ENCODE measurements around the gene FEN1. TPM values are rescaled to one million over a fixed set of nuclear protein-coding genes. Genes with fewer than 3 reads are reported as not detected.

Gene FEN1
- total RNA-seq, 1 experiment from 2014 or later = 21.5 TPM

- Mint-ChIP-seq H3K4me3 (ENCODE audit: unreplicated experiment) (peak overlapping the region; percentile 93), H3K27me3 (ENCODE audit: insufficient read depth, unreplicated experiment) (no peaks in the 10 kb centered on the region), H3K36me3 (ENCODE audit: insufficient read depth, unreplicated experiment) (peaks cover 10% of the 10 kb centered on the region), H3K27ac (ENCODE audit: low read depth, unreplicated experiment) (no peak overlapping the region), H3K4me1 (ENCODE audit: insufficient read depth, unreplicated experiment) (peaks cover 32% of the 10 kb centered on the region), H3K9me3 (ENCODE audit: unreplicated experiment) (no peaks in the 10 kb centered on the region)
- no peak for DNase-seq (ENCODE audit: unreplicated experiment)
- TF ChIP-seq, protein P1, sequence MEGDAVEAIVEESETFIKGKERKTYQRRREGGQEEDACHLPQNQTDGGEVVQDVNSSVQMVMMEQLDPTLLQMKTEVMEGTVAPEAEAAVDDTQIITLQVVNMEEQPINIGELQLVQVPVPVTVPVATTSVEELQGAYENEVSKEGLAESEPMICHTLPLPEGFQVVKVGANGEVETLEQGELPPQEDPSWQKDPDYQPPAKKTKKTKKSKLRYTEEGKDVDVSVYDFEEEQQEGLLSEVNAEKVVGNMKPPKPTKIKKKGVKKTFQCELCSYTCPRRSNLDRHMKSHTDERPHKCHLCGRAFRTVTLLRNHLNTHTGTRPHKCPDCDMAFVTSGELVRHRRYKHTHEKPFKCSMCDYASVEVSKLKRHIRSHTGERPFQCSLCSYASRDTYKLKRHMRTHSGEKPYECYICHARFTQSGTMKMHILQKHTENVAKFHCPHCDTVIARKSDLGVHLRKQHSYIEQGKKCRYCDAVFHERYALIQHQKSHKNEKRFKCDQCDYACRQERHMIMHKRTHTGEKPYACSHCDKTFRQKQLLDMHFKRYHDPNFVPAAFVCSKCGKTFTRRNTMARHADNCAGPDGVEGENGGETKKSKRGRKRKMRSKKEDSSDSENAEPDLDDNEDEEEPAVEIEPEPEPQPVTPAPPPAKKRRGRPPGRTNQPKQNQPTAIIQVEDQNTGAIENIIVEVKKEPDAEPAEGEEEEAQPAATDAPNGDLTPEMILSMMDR (IDR thresholded peaks at IDR 0.05; ENCODE audit: unreplicated experiment) = no peak
- intact Hi-C loops (cut with micrococcal nuclease) = no loop called here
- BruUV-seq (replicated peaks) = TSS peak; percentile 37
- CTCF ChIA-PET = interaction anchor here (0.7 to 5.0 kb wide), 6 partner anchors 20 to 264 kb away, joined by 3 to 33 read pairs (median 6); partner anchors contain the start of gene FEN1
- POLR2A ChIA-PET = interaction anchor here (0.6 to 5.0 kb wide), 6 partner anchors 11 to 739 kb away, joined by 3 to 27 read pairs (median 6); partner anchors contain the start of genes FADS2, FEN1 and TMEM258
These were observed 24.9 kb downstream of the FEN1 start for GRCh38 chr11:61817471-61818202.

DNA sequence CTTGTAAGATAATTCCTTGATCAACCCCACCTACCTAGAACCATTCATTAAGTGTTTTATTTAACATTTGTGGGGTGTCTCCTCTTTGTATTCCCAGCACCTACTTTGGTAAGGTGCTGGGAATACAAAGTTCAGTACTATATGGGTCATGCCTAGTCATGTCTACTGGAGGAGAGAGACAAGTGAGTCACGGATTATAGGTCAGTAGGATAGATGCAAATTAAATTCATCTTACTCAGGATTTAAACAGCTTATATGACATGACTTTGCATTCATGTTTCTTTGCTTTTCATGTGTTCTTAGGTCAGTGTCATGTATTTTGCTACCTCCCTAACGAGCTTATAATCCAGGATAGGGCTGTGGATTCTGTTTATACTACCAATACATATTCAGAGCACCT is 27.5 kb downstream of the FEN1 start:
- Mint-ChIP-seq H3K4me1 (ENCODE audit: insufficient read depth, unreplicated experiment) (peaks cover 26% of the 10 kb centered on the region), H3K9me3 (ENCODE audit: unreplicated experiment) (no peaks in the 10 kb centered on the region), H3K27me3 (ENCODE audit: insufficient read depth, unreplicated experiment) (no peaks in the 10 kb centered on the region), H3K36me3 (ENCODE audit: insufficient read depth, unreplicated experiment) (no peaks in the 10 kb centered on the region), H3K4me3 (ENCODE audit: unreplicated experiment) (no peak overlapping the region), H3K27ac (ENCODE audit: low read depth, unreplicated experiment) (peak overlapping the region; percentile 77)
- DNase-seq (ENCODE audit: unreplicated experiment) = peak; percentile 74
- TF ChIP-seq, protein P1 (IDR thresholded peaks at IDR 0.05; ENCODE audit: unreplicated experiment) = no peak
- BruUV-seq (replicated peaks) = no TSS peak
- ChIA-PET POLR2A (interaction anchor here (0.6 to 4.0 kb wide), 15 partner anchors 8 to 720 kb away, joined by 3 to 27 read pairs (median 5); partner anchors contain the start of genes FADS2, FADS3, FEN1 and FTH1), CTCF (interaction anchor here (0.6 to 5.0 kb wide), 7 partner anchors 9 to 253 kb away, joined by 3 to 33 read pairs (median 3); no protein-coding TSS in a partner anchor)
- intact Hi-C loops (cut with micrococcal nuclease) = no loop called here

DNA sequence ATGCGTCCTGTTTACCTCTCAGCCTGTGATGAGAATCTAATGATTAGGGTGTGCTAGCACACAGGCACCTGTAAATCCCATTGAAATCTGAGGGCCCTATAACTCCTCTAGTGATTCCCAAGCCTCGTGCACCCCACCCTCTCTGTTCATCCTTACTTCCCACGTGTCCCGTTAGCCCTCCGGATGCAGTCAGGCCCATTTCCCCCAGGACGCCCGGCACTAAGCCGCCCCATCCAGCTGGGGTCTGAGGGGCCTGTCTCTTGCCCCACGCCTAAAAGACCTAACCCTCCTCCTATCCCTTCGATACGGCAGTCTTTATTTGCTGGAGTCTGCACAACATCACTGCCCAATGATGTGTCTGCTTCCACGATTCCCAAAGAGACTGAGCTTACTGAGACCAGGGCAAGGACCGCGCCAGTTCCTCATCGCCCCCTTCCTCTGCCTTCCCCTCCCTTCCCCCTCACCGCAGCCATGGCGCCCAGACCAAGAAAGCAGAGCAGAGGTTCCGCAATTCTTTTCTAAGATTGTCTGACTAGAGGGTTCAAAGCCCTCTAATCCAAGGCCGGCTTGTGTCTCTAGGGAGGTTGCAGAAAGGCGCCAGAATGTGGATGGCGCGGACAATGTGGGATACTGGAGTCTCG is 34.3 kb downstream of the FEN1 start:
- ChIA-PET CTCF (interaction anchor here (1.5 kb wide), 1 partner anchor 30 kb away, joined by 4 read pairs; no protein-coding TSS in a partner anchor), POLR2A (no interaction called here)
- intact Hi-C loops (cut with micrococcal nuclease) = no loop called here
- BruUV-seq (replicated peaks) = no TSS peak
- Mint-ChIP-seq H3K9me3 (ENCODE audit: unreplicated experiment) (no peaks in the 10 kb centered on the region), H3K4me1 (ENCODE audit: insufficient read depth, unreplicated experiment) (peaks cover 8% of the 10 kb centered on the region), H3K27ac (ENCODE audit: low read depth, unreplicated experiment) (no peak overlapping the region), H3K27me3 (ENCODE audit: insufficient read depth, unreplicated experiment) (no peaks in the 10 kb centered on the region), H3K4me3 (ENCODE audit: unreplicated experiment) (peak overlapping the region; percentile 75), H3K36me3 (ENCODE audit: insufficient read depth, unreplicated experiment) (no peaks in the 10 kb centered on the region)
- DNase-seq (ENCODE audit: unreplicated experiment) = no peak
- TF ChIP-seq, protein P1 (IDR thresholded peaks at IDR 0.05; ENCODE audit: unreplicated experiment) = no peak

Measured in MCF 10A (cell line).